HUES64 (cell line): ENCODE data around the gene CACNA2D1.
"Not testable (repeated sequence)": the region's sequence is repeated elsewhere in the genome, so short reads cannot be mapped to it uniquely, and the experiment has no call there.

ENCODE experiments used
- H3K27ac ChIP-seq: 2 replicates; pipeline ENCODE4 v1.7.0; 2013; ENCODE audit warnings: low read depth, low read length, inconsistent platforms
- H3K27me3 ChIP-seq: 2 replicates; pipeline ENCODE4 v1.6.1; 2013; ENCODE audit warnings: mild to moderate bottlenecking, low read length; ENCODE audit not compliant: insufficient read depth
- H3K36me3 ChIP-seq: 2 replicates; pipeline ENCODE4 v1.6.1; 2013; ENCODE audit warnings: mild to moderate bottlenecking, low read length; ENCODE audit not compliant: insufficient read depth
- H3K4me1 ChIP-seq: 2 replicates; pipeline ENCODE4 v1.6.1; 2013; ENCODE audit warnings: mild to moderate bottlenecking, low read length, moderate library complexity; ENCODE audit not compliant: insufficient read depth
- H3K4me3 ChIP-seq: 2 replicates; pipeline ENCODE4 v1.5.1; 2013; ENCODE audit warnings: mild to moderate bottlenecking, low read length, moderate library complexity
- H3K9ac ChIP-seq: 2 replicates; pipeline ENCODE4 v1.6.1; 2013; ENCODE audit warnings: mild to moderate bottlenecking, low read depth, low read length
- H3K9me3 ChIP-seq: 2 replicates; pipeline ENCODE4 v1.6.1; 2013; ENCODE audit warnings: low read depth, low read length; ENCODE audit not compliant: insufficient read depth
- WGBS: fragments of 150-250, 120-280 bp; methylation state at CpG from one replicate; pipeline ENCODE4 v1.1.7; 2013; ENCODE audit warnings: missing lambda C conversion rate; 5-methylcytosine and 5-hydroxymethylcytosine counted together

The CACNA2D1 gene

GRCh38 chr7:82017334-82017943 is 426.1 kb downstream of the CACNA2D1 start:
- Histone ChIP-seq H3K9ac (no peak overlapping the region), H3K9me3 (no peaks in the 10 kb centered on the region), H3K27ac (no peak overlapping the region), H3K4me1 (no peaks in the 10 kb centered on the region), H3K36me3 (no peaks in the 10 kb centered on the region), H3K27me3 (no peaks in the 10 kb centered on the region), H3K4me3 (no peak overlapping the region)
- WGBS: 100% methylated on average over 1 of the region's 1 CpG

GRCh38 chr7:82015751-82016150 is 427.8 kb downstream of the CACNA2D1 start:
- no peaks in the 10 kb centered on the region for H3K4me1 ChIP-seq
- H3K9ac ChIP-seq: no peak overlapping the region
- H3K9me3 ChIP-seq: no peaks in the 10 kb centered on the region
- H3K27me3 ChIP-seq: no peaks in the 10 kb centered on the region
- peaks cover 13% of the 10 kb centered on the region; the same call in 1 of the 2 replicates for H3K36me3 ChIP-seq
- 70% methylated on average over 1 of the region's 2 CpGs for WGBS
- no peak overlapping the region for H3K4me3 ChIP-seq
- H3K27ac ChIP-seq: no peak overlapping the region

- not testable (repeated sequence) for H3K4me1 ChIP-seq, H3K27me3 ChIP-seq, H3K9me3 ChIP-seq, H3K4me3 ChIP-seq, H3K27ac ChIP-seq, H3K9ac ChIP-seq
- peaks cover 19% of the 10 kb centered on the region; the same call in 1 of the 2 replicates for H3K36me3 ChIP-seq
- 95% methylated on average over 9 of the region's 9 CpGs for WGBS
These were observed 429.0 kb downstream of the CACNA2D1 start for GRCh38 chr7:82014574-82014973.

- H3K4me1 ChIP-seq: no peaks in the 10 kb centered on the region
- H3K9me3 ChIP-seq: no peaks in the 10 kb centered on the region
- WGBS: 100% methylated on average over 3 of the region's 4 CpGs
- H3K36me3 ChIP-seq: peaks cover 22% of the 10 kb centered on the region; the same call in 1 of the 2 replicates
- H3K9ac ChIP-seq: no peak overlapping the region
- no peak overlapping the region for H3K27ac ChIP-seq
- no peaks in the 10 kb centered on the region for H3K27me3 ChIP-seq
- no peak overlapping the region for H3K4me3 ChIP-seq
These were observed 431.1 kb downstream of the CACNA2D1 start for GRCh38 chr7:82012453-82012852.

GRCh38 chr7:82010416-82010815 is 433.2 kb downstream of the CACNA2D1 start:
- H3K4me3 ChIP-seq: no peak overlapping the region
- WGBS: 83% methylated on average over 1 of the region's 1 CpG

GRCh38 chr7:82007315-82007714 is 436.3 kb downstream of the CACNA2D1 start:
- Histone ChIP-seq H3K36me3 (peaks cover 25% of the 10 kb centered on the region; the same call in 1 of the 2 replicates), H3K4me1 (no peaks in the 10 kb centered on the region), H3K9me3 (no peaks in the 10 kb centered on the region), H3K4me3 (no peak overlapping the region), H3K27ac (no peak overlapping the region), H3K9ac (no peak overlapping the region), H3K27me3 (no peaks in the 10 kb centered on the region)
- 83% methylated on average over 2 of the region's 3 CpGs for WGBS

More at GRCh38 chr7:82010416-82010815, 433.2 kb downstream of the CACNA2D1 start:
- no peak overlapping the region for H3K27ac ChIP-seq
- no peak overlapping the region for H3K9ac ChIP-seq
- H3K4me1 ChIP-seq: no peaks in the 10 kb centered on the region
- no peaks in the 10 kb centered on the region for H3K9me3 ChIP-seq
- H3K36me3 ChIP-seq: peaks cover 22% of the 10 kb centered on the region; the same call in 1 of the 2 replicates
- H3K27me3 ChIP-seq: no peaks in the 10 kb centered on the region

- H3K9ac ChIP-seq: no peak overlapping the region
- no peaks in the 10 kb centered on the region for H3K4me1 ChIP-seq
- H3K9me3 ChIP-seq: no peaks in the 10 kb centered on the region
- H3K36me3 ChIP-seq: peaks cover 6% of the 10 kb centered on the region; the same call in 1 of the 2 replicates
- H3K4me3 ChIP-seq: no peak overlapping the region
- no peak overlapping the region for H3K27ac ChIP-seq
- no peaks in the 10 kb centered on the region for H3K27me3 ChIP-seq
- WGBS: no CpG with 5 or more reads among the region's 2 CpGs
These were observed 438.5 kb downstream of the CACNA2D1 start for GRCh38 chr7:82005056-82005455.

- Histone ChIP-seq H3K36me3 (peaks cover 9% of the 10 kb centered on the region; the same call in 1 of the 2 replicates), H3K9ac (no peak overlapping the region), H3K27ac (no peak overlapping the region), H3K27me3 (no peaks in the 10 kb centered on the region), H3K4me3 (no peak overlapping the region), H3K9me3 (no peaks in the 10 kb centered on the region), H3K4me1 (no peaks in the 10 kb centered on the region)
These were observed 450.4 kb downstream of the CACNA2D1 start for GRCh38 chr7:81993186-81993585.

GRCh38 chr7:81990395-81990794 is 453.2 kb downstream of the CACNA2D1 start:
- H3K36me3 ChIP-seq: peaks cover 6% of the 10 kb centered on the region; the same call in 1 of the 2 replicates
- H3K27me3 ChIP-seq: no peaks in the 10 kb centered on the region
- H3K9ac ChIP-seq: no peak overlapping the region
- WGBS: 80% methylated on average over 1 of the region's 2 CpGs
- no peak overlapping the region for H3K27ac ChIP-seq
- no peak overlapping the region for H3K4me3 ChIP-seq
- no peaks in the 10 kb centered on the region for H3K9me3 ChIP-seq
- H3K4me1 ChIP-seq: no peaks in the 10 kb centered on the region

- 92% methylated on average over 1 of the region's 3 CpGs for WGBS
- H3K4me1 ChIP-seq: no peaks in the 10 kb centered on the region
- no peak overlapping the region for H3K9ac ChIP-seq
- H3K27me3 ChIP-seq: no peaks in the 10 kb centered on the region
- no peak overlapping the region for H3K4me3 ChIP-seq
- no peak overlapping the region for H3K27ac ChIP-seq
- peaks cover 6% of the 10 kb centered on the region for H3K36me3 ChIP-seq
- no peaks in the 10 kb centered on the region for H3K9me3 ChIP-seq
These were observed 456.7 kb downstream of the CACNA2D1 start for GRCh38 chr7:81986723-81987470.

- no CpG with 5 or more reads among the region's 3 CpGs for WGBS
- Histone ChIP-seq H3K27ac (no peak overlapping the region), H3K27me3 (no peaks in the 10 kb centered on the region), H3K9me3 (no peaks in the 10 kb centered on the region), H3K9ac (no peak overlapping the region), H3K4me3 (no peak overlapping the region), H3K4me1 (no peaks in the 10 kb centered on the region), H3K36me3 (no peaks in the 10 kb centered on the region; the same call in none of the 2 replicates)
These were observed 460.2 kb downstream of the CACNA2D1 start for GRCh38 chr7:81983406-81983805.
